ENCODE results near the gene SMYD3.
"Not testable (repeated sequence)": the region's sequence is repeated elsewhere in the genome, so short reads cannot be mapped to it uniquely, and the experiment has no call there.

The SMYD3 gene

GRCh38 chr1:245774196-245774595 lies 732.9 kb downstream of the SMYD3 start:
- no peak for DNase-seq

GRCh38 chr1:245773344-245773743 lies 733.7 kb downstream of the SMYD3 start:
- DNase-seq = no peak

GRCh38 chr1:245772739-245773138 lies 734.3 kb downstream of the SMYD3 start:
- no peak for DNase-seq

- DNase-seq = no peak
Measured at GRCh38 chr1:245772325-245772724, 734.8 kb downstream of the SMYD3 start.

- DNase-seq = no peak
Measured at GRCh38 chr1:245771511-245772281, 735.4 kb downstream of the SMYD3 start.

GRCh38 chr1:245770156-245770555 lies 736.9 kb downstream of the SMYD3 start:
- DNase-seq = no peak

- no peak for DNase-seq
Measured at GRCh38 chr1:245768596-245768995, 738.5 kb downstream of the SMYD3 start.

- DNase-seq = no peak
Measured at GRCh38 chr1:245765230-245766000, 741.7 kb downstream of the SMYD3 start.

GRCh38 chr1:245763873-245764331 lies 743.2 kb downstream of the SMYD3 start:
- DNase-seq = no peak

GRCh38 chr1:245762396-245762910 lies 744.6 kb downstream of the SMYD3 start:
- DNase-seq = no peak

GRCh38 chr1:245760301-245760700 lies 746.8 kb downstream of the SMYD3 start:
- DNase-seq = no peak

- DNase-seq = no peak
Measured at GRCh38 chr1:245754463-245754961, 752.6 kb downstream of the SMYD3 start.

GRCh38 chr1:245753807-245754206 lies 753.3 kb downstream of the SMYD3 start:
- no peak for DNase-seq

GRCh38 chr1:245752561-245752960 lies 754.5 kb downstream of the SMYD3 start:
- no peak for DNase-seq

GRCh38 chr1:245751726-245752470 lies 755.2 kb downstream of the SMYD3 start:
- DNase-seq = no peak

- DNase-seq = no peak
Measured at GRCh38 chr1:245751116-245751515, 756.0 kb downstream of the SMYD3 start.

GRCh38 chr1:245750261-245750660 lies 756.8 kb downstream of the SMYD3 start:
- DNase-seq = no peak

- DNase-seq = no peak
Measured at GRCh38 chr1:245749053-245749452, 758.0 kb downstream of the SMYD3 start.

GRCh38 chr1:245748646-245749045 lies 758.4 kb downstream of the SMYD3 start:
- no peak for DNase-seq

- DNase-seq = no peak
Measured at GRCh38 chr1:245748240-245748639, 758.8 kb downstream of the SMYD3 start.

GRCh38 chr1:245742896-245743295 lies 764.2 kb downstream of the SMYD3 start:
- DNase-seq = no peak

GRCh38 chr1:245740336-245740735 lies 766.7 kb downstream of the SMYD3 start:
- DNase-seq = not testable (repeated sequence)

GRCh38 chr1:245730801-245731200 lies 776.3 kb downstream of the SMYD3 start:
- DNase-seq = no peak

Measured in activated CD4-positive, alpha-beta T cell treated with anti-CD3 and anti-CD28 coated beads, Interleukin-2, amount 50 U/mL, for 1 hour (primary cell).